ENCODE measurements around the gene WAS. TPM values are rescaled to one million over a fixed set of nuclear protein-coding genes. Genes with fewer than 3 reads are reported as not detected.

WAS gene
- total and polyA plus RNA-seq, 2 experiments from 2014 or later, result 0.73 TPM; not detected in 1

DNA sequence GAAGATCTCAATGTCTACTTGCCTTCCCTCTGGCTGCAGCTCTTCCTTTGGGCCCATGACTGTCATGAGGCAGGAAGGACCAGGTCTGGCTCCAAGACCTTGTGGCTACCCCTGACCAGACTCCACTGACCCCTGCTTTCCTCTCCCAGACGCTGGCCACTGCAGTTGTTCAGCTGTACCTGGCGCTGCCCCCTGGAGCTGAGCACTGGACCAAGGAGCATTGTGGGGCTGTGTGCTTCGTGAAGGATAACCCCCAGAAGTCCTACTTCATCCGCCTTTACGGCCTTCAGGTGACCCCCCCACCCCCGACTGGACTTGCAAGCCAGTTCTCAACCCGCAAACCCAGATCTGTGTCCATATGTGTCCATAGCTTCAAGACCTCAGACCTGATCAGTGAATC, 535 bp downstream of the WAS start:
- H3K27ac ChIP-seq, result no peak overlapping the region

GRCh38 chrX:48685416-48685815, 1.8 kb downstream of the WAS start:
- no peaks in the 10 kb centered on the region for H3K9me2 ChIP-seq (replicated peaks; ENCODE audit: insufficient read depth)
- H2AFZ ChIP-seq, result no peak overlapping the region
- 87% methylated on average over 12 of the region's 12 CpGs for WGBS (ENCODE audit: low lambda C conversion rate, missing lambda C conversion rate)
- H3K27me3 ChIP-seq, result no peaks in the 10 kb centered on the region
- no peak overlapping the region for H3K4me2 ChIP-seq
- no peak for DNase-seq (ENCODE audit: low spot score)
- H3K4me3 ChIP-seq, result no peak overlapping the region
- no peak overlapping the region for H3K27ac ChIP-seq
- no peaks in the 10 kb centered on the region for H4K20me1 ChIP-seq (ENCODE audit: insufficient read depth, poor library complexity, severe bottlenecking)
- TF ChIP-seq EZH2 (IDR thresholded peaks at IDR 0.05; ENCODE audit: borderline replicate concordance) (no peak), EZH2phosphoT487 (IDR thresholded peaks at IDR 0.05; ENCODE audit: low read depth, severe bottlenecking, unreplicated experiment) (no peak), CTCF (IDR thresholded peaks at IDR 0.05; ENCODE audit: poor library complexity) (no peak)
- H3K4me1 ChIP-seq (ENCODE audit: insufficient read depth), result no peaks in the 10 kb centered on the region
- H3K36me3 ChIP-seq (replicated peaks; ENCODE audit: insufficient read depth, low read depth), result no peaks in the 10 kb centered on the region
- H3K79me2 ChIP-seq, result no peaks in the 10 kb centered on the region
- H3K9me3 ChIP-seq (ENCODE audit: low read depth), result no peaks in the 10 kb centered on the region

More for the DNA sequence above, 535 bp downstream of the WAS start:
- H3K79me2 ChIP-seq, result no peaks in the 10 kb centered on the region
- H3K27me3 ChIP-seq, result no peaks in the 10 kb centered on the region
- no peak for DNase-seq (ENCODE audit: low spot score)
- no peaks in the 10 kb centered on the region for H3K9me2 ChIP-seq (replicated peaks; ENCODE audit: insufficient read depth)
- H3K36me3 ChIP-seq (replicated peaks; ENCODE audit: insufficient read depth, low read depth), result no peaks in the 10 kb centered on the region
- no peak for TF ChIP-seq CTCF (IDR thresholded peaks at IDR 0.05; ENCODE audit: poor library complexity)
- TF ChIP-seq EZH2 (IDR thresholded peaks at IDR 0.05; ENCODE audit: borderline replicate concordance), result no peak
- no peak for TF ChIP-seq EZH2phosphoT487 (IDR thresholded peaks at IDR 0.05; ENCODE audit: low read depth, severe bottlenecking, unreplicated experiment)
- H3K9me3 ChIP-seq (ENCODE audit: low read depth), result no peaks in the 10 kb centered on the region
- H3K4me2 ChIP-seq, result no peak overlapping the region
- no peaks in the 10 kb centered on the region for H3K4me1 ChIP-seq (ENCODE audit: insufficient read depth)
- no peaks in the 10 kb centered on the region for H4K20me1 ChIP-seq (ENCODE audit: insufficient read depth, poor library complexity, severe bottlenecking)
- no peak overlapping the region for H2AFZ ChIP-seq
- WGBS (ENCODE audit: low lambda C conversion rate, missing lambda C conversion rate), result 79% methylated on average over 7 of the region's 7 CpGs
- H3K4me3 ChIP-seq, result no peak overlapping the region

DNA sequence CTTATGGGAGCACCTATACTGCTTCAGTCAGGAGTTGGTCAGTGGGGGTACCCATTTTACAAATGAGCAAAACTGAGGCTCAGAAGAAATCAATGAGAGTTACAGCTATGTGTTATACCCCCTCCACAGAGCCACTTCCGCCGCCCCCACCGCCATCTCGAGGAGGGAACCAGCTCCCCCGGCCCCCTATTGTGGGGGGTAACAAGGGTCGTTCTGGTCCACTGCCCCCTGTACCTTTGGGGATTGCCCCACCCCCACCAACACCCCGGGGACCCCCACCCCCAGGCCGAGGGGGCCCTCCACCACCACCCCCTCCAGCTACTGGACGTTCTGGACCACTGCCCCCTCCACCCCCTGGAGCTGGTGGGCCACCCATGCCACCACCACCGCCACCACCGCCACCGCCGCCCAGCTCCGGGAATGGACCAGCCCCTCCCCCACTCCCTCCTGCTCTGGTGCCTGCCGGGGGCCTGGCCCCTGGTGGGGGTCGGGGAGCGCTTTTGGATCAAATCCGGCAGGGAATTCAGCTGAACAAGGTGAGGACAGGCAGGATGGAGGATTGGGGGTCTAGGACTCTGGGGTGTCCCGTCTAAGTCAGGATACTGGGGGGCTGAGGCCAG, 5.0 kb downstream of the WAS start:
- Histone ChIP-seq H3K36me3 (replicated peaks; ENCODE audit: insufficient read depth, low read depth) (no peaks in the 10 kb centered on the region), H3K9me3 (ENCODE audit: low read depth) (no peaks in the 10 kb centered on the region), H3K4me1 (ENCODE audit: insufficient read depth) (no peaks in the 10 kb centered on the region), H2AFZ (no peak overlapping the region), H3K27ac (no peak overlapping the region), H3K79me2 (no peaks in the 10 kb centered on the region), H3K9me2 (replicated peaks; ENCODE audit: insufficient read depth) (no peaks in the 10 kb centered on the region), H3K27me3 (no peaks in the 10 kb centered on the region), H3K4me2 (no peak overlapping the region), H3K4me3 (no peak overlapping the region), H4K20me1 (ENCODE audit: insufficient read depth, poor library complexity, severe bottlenecking) (no peaks in the 10 kb centered on the region)
- 81% methylated on average over 10 of the region's 19 CpGs for WGBS (ENCODE audit: low lambda C conversion rate, missing lambda C conversion rate)
- no peak for DNase-seq (ENCODE audit: low spot score)
- TF ChIP-seq EZH2 (IDR thresholded peaks at IDR 0.05; ENCODE audit: borderline replicate concordance) (no peak), CTCF (IDR thresholded peaks at IDR 0.05; ENCODE audit: poor library complexity) (no peak), EZH2phosphoT487 (IDR thresholded peaks at IDR 0.05; ENCODE audit: low read depth, severe bottlenecking, unreplicated experiment) (no peak)
